Parathyroid adenoma (tissue), 2 donors: ENCODE results near the gene STXBP5.

Experiments used
- H2AFZ ChIP-seq: fragments of 300-600 bp; sonication (generic); one replicate; pipeline ENCODE4 v1.7.0; 2017; ENCODE audit warnings: antibody characterized with exemption, mild to moderate bottlenecking
- H3K27ac ChIP-seq: fragments of 300-600 bp; sonication (generic); one replicate; pipeline ENCODE4 v1.7.0; 2017
- H3K27me3 ChIP-seq: fragments of 300-600 bp; sonication (generic); one replicate; pipeline ENCODE4 v1.7.0; 2017; ENCODE audit warnings: low read length; ENCODE audit not compliant: control insufficient read depth, insufficient read depth
- H3K36me3 ChIP-seq: fragments of 300-600 bp; sonication (generic); one replicate; pipeline ENCODE4 v1.7.0; 2017; ENCODE audit warnings: low read length; ENCODE audit not compliant: control insufficient read depth, insufficient read depth
- H3K4me1 ChIP-seq: fragments of 300-600 bp; sonication (generic); one replicate; pipeline ENCODE4 v1.7.0; 2017; ENCODE audit warnings: control low read depth
- H3K4me2 ChIP-seq: fragments of 300-600 bp; sonication (generic); one replicate; pipeline ENCODE4 v1.7.0; 2017; ENCODE audit warnings: low read length
- H3K4me3 ChIP-seq: fragments of 300-600 bp; sonication (generic); one replicate; pipeline ENCODE4 v1.7.0; 2017; ENCODE audit warnings: low read depth, low read length
- H3K79me2 ChIP-seq: fragments of 300-600 bp; sonication (generic); one replicate; pipeline ENCODE4 v1.7.0; 2017; ENCODE audit warnings: control low read depth
- H3K9ac ChIP-seq: fragments of 300-600 bp; sonication (generic); one replicate; pipeline ENCODE4 v1.7.0; 2017; ENCODE audit warnings: mild to moderate bottlenecking
- H3K9me3 ChIP-seq: fragments of 300-600 bp; sonication (generic); one replicate; pipeline ENCODE4 v1.7.0; 2017; ENCODE audit warnings: low read length; ENCODE audit not compliant: control insufficient read depth
- TF ChIP-seq, protein P1 (sequence below): fragments of 300-600 bp; sonication (generic); IDR thresholded peaks from one replicate; pipeline ENCODE4 v1.7.0; 2017; ENCODE audit warnings: antibody characterized with exemption, mild to moderate bottlenecking
- donor health status: primary hyperparathyroidism.

Gene STXBP5

DNA sequence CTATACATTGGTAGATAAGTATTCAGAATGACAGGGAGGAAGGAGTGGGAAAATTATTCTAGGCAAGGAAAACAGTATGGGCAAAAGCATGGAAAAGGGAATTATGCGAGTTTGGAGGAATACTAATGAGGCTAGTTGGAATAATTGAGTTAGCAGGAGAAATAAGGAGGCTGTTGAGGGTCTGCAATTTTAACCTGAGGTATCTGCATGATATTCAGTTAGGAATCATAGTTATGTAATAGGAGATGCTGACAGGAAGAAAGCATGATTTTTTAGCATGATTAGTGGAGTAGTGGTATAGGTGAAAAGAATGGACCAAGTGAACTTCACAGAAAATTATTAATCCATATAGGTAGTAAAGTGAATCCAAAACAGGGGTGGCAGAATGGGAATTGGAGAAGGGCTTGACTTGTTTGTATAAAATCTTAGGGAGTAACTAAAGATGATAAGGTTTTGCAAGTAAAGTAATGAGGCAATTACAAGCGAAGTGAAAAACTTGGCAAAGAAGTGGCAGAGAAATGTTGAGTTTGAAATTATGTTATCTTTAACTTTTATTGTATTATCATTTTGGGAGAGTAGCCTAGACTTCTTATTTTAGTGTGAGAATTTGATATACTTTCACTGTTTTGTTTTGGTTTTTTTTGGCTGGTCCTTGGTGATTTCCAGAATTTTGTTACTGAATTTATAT is 5.7 kb downstream of the STXBP5 start:
- Histone ChIP-seq H3K36me3 (peaks cover 10% of the 10 kb centered on the region), H3K4me2 (peak overlapping the region; percentile 79), H3K9me3 (no peaks in the 10 kb centered on the region), H3K4me3 (peak overlapping the region; percentile 99), H3K4me1 (peaks cover 2% of the 10 kb centered on the region), H2AFZ (no peak overlapping the region), H3K79me2 (peaks cover 51% of the 10 kb centered on the region), H3K27ac (peak overlapping the region; percentile 100), H3K9ac (peak overlapping the region; percentile 25), H3K27me3 (no peaks in the 10 kb centered on the region)
- TF ChIP-seq, protein P1, sequence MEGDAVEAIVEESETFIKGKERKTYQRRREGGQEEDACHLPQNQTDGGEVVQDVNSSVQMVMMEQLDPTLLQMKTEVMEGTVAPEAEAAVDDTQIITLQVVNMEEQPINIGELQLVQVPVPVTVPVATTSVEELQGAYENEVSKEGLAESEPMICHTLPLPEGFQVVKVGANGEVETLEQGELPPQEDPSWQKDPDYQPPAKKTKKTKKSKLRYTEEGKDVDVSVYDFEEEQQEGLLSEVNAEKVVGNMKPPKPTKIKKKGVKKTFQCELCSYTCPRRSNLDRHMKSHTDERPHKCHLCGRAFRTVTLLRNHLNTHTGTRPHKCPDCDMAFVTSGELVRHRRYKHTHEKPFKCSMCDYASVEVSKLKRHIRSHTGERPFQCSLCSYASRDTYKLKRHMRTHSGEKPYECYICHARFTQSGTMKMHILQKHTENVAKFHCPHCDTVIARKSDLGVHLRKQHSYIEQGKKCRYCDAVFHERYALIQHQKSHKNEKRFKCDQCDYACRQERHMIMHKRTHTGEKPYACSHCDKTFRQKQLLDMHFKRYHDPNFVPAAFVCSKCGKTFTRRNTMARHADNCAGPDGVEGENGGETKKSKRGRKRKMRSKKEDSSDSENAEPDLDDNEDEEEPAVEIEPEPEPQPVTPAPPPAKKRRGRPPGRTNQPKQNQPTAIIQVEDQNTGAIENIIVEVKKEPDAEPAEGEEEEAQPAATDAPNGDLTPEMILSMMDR, result no peak

DNA sequence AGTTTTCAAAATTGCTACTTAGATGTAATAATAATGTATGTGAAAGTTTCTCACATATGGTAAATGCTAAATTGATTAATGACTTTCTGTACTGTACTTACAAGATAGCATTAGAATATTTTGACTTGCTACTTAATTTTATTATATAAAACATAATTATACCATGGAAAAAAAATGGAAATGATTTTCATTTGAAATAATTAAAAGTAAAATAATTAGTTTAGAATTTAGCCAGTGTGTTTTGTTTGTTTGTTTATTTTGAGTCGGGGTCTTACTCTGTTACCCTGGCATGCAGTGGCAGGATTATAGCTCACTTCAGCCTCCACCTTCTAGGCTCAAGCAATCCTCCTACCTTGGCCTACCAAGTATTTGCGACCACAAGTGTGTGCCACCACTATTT is 7.1 kb downstream of the STXBP5 start:
- Histone ChIP-seq H3K4me3 (peak overlapping the region; percentile 35), H3K27ac (peak overlapping the region; percentile 100), H3K27me3 (no peaks in the 10 kb centered on the region), H3K36me3 (peaks cover 5% of the 10 kb centered on the region), H3K79me2 (peaks cover 50% of the 10 kb centered on the region), H3K9me3 (no peaks in the 10 kb centered on the region), H2AFZ (no peak overlapping the region), H3K4me1 (peaks cover 2% of the 10 kb centered on the region), H3K9ac (no peak overlapping the region), H3K4me2 (peak overlapping the region; percentile 42)
- TF ChIP-seq, protein P1, result no peak

DNA sequence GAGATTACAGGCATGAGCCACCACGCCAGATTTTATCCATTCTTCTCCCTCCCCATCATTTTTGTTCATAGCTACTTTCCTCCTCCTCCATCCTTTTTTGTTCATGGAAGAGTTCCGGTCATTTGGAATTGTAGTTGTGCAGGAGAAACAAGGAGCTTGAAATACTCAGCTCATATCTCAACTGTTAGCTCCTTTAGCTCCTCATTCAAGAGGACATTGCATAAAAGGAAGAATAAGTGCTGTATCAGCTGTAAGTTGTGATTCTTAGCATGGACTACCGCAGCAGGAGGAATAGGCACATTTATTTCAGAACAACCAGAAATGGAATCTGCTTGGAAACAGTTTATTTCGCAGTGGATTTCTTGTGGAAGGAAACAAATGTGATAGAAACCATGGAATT is 7.6 kb downstream of the STXBP5 start:
- Histone ChIP-seq H3K4me3 (peak overlapping the region; percentile 35), H3K4me1 (peaks cover 2% of the 10 kb centered on the region), H3K9me3 (no peaks in the 10 kb centered on the region), H3K9ac (no peak overlapping the region), H3K27me3 (no peaks in the 10 kb centered on the region), H3K4me2 (peak overlapping the region; percentile 42), H3K36me3 (peaks cover under 1% of the 10 kb centered on the region), H3K27ac (peak overlapping the region; percentile 62), H3K79me2 (peaks cover 49% of the 10 kb centered on the region), H2AFZ (no peak overlapping the region)
- TF ChIP-seq, protein P1, result no peak

DNA sequence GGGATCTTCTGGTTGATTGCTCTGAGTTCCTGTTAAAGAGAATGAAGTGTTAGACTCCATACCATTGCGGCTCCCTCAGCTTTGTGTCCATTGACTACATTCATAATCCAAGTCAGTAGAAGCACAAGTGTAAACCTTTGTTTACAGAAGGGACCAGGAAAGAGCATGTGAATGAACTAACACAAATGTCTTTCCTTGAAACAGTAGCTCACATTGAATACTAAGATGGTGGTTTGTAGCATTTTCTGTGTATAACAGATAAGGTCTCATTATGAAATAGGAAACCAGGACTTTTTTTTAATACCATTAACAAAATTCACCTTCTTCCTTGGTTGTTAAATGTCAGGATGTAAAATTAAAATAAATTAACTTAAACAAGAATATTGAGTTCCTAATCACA is 8.4 kb downstream of the STXBP5 start:
- H3K9me3 ChIP-seq, result no peaks in the 10 kb centered on the region
- H3K27ac ChIP-seq, result peak overlapping the region; percentile 62
- H2AFZ ChIP-seq, result no peak overlapping the region
- H3K27me3 ChIP-seq, result no peaks in the 10 kb centered on the region
- H3K79me2 ChIP-seq, result peaks cover 51% of the 10 kb centered on the region
- peak overlapping the region; percentile 42 for H3K4me2 ChIP-seq
- H3K9ac ChIP-seq, result no peak overlapping the region
- no peaks in the 10 kb centered on the region for H3K36me3 ChIP-seq
- TF ChIP-seq, protein P1, result no peak
- H3K4me3 ChIP-seq, result peak overlapping the region; percentile 35
- H3K4me1 ChIP-seq, result peaks cover 4% of the 10 kb centered on the region

DNA sequence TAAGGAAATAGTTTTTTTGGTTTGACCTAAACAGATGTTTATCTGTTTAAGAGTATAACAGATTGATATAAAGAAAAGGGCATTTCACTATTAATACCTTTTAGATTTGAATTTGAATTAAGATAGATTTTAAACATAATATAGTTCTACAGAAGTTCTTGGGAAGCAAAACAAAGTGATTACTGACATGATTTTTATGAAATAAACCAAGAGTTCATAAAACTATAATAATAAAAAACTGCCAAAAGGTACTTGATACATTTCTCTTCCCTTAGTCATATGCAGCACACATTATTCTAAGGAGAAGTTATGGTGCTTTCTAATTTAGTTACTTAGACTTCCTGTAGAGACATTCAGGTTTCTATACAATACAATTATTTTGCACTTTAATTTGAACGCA is 9.6 kb downstream of the STXBP5 start:
- no peak overlapping the region for H3K4me3 ChIP-seq
- no peak overlapping the region for H2AFZ ChIP-seq
- H3K36me3 ChIP-seq, result no peaks in the 10 kb centered on the region
- H3K4me2 ChIP-seq, result peak overlapping the region; percentile 4
- H3K27ac ChIP-seq, result peak overlapping the region; percentile 3
- peaks cover 51% of the 10 kb centered on the region for H3K79me2 ChIP-seq
- H3K9ac ChIP-seq, result no peak overlapping the region
- peaks cover 10% of the 10 kb centered on the region for H3K4me1 ChIP-seq
- TF ChIP-seq, protein P1, result no peak
- H3K9me3 ChIP-seq, result no peaks in the 10 kb centered on the region
- H3K27me3 ChIP-seq, result no peaks in the 10 kb centered on the region
